ENCODE data around the gene YIPF2. TPM values are rescaled to one million over a fixed set of nuclear protein-coding genes. Genes with fewer than 3 reads are reported as not detected.

Gene YIPF2
- total RNA-seq, 1 experiment from 2014 or later = 29.0 TPM

- DNase-seq (ENCODE audit: low read depth, low spot score) (no peak), ATAC-seq (no peak)
- Histone ChIP-seq H3K9me3 (ENCODE audit: control insufficient read depth, insufficient read depth, low read depth, low read length) (no peaks in the 10 kb centered on the region), H3K27ac (ENCODE audit: low read length) (peak overlapping the region; percentile 64), H3K27me3 (ENCODE audit: control insufficient read depth, insufficient read depth, low read length) (no peaks in the 10 kb centered on the region), H3K36me3 (ENCODE audit: control insufficient read depth, insufficient read depth, low read length) (peaks cover 4% of the 10 kb centered on the region; the same call in 1 of the 2 replicates), H3K4me3 (ENCODE audit: low read depth in 2 of 2, low read length in 2 of 2) (peak overlapping the region; percentile 62 to 63), H3K4me1 (ENCODE audit: control insufficient read depth, insufficient read depth, low read length) (no peaks in the 10 kb centered on the region)
- TSS peak; percentile 88 for BruUV-seq (replicated peaks)
- CTCF ChIA-PET = interaction anchor here (0.6 kb wide), 1 partner anchor 317 kb away, joined by 6 read pairs; no protein-coding TSS in a partner anchor
- in situ Hi-C loops (cut with HindIII; ENCODE audit: low pct_unique_long_range_greater_than_20kb, low sequenced_read_pairs) (no loop called here), intact Hi-C loops (cut with micrococcal nuclease; ENCODE audit: unreplicated experiment) (no loop called here)
- no peak for TF ChIP-seq REST (IDR thresholded peaks at IDR 0.05; ENCODE audit: insufficient read depth in 1 of 2, low read depth in 2 of 2, low read length in 1 of 2)
- no peak for TF ChIP-seq POLR2AphosphoS5 (IDR thresholded peaks at IDR 0.05; ENCODE audit: low read depth, low read length)
- POLR2A ChIA-PET = no interaction called here
Measured at GRCh38 chr19:10872546-10873107, 55.8 kb downstream of the YIPF2 start.

Other genes starting within 250 kb of the YIPF2 start
- gene QTRT1, start 227.2 kb downstream of the YIPF2 start, total RNA-seq (2021; ENCODE audit: unreplicated experiment) = 69.9 TPM
- gene DNM2, start 210.6 kb downstream of the YIPF2 start, total RNA-seq (2021; ENCODE audit: unreplicated experiment) = 125 TPM
- 30.3 TPM for gene TMED1, start 92.4 kb downstream of the YIPF2 start, total RNA-seq (2021; ENCODE audit: unreplicated experiment)
- not detected for gene C19orf38, start 80.2 kb downstream of the YIPF2 start, total RNA-seq (2021; ENCODE audit: unreplicated experiment)
- gene CARM1, start 57.1 kb downstream of the YIPF2 start, total RNA-seq (2021; ENCODE audit: unreplicated experiment) = 44.9 TPM
- gene TIMM29, start 172 bp upstream of the YIPF2 start, total RNA-seq (2021; ENCODE audit: unreplicated experiment) = 16.5 TPM
- gene SMARCA4, start 32.4 kb upstream of the YIPF2 start, total RNA-seq (2021; ENCODE audit: unreplicated experiment) = 36.2 TPM
- 203 TPM for gene LDLR, start 160.8 kb upstream of the YIPF2 start, total RNA-seq (2021; ENCODE audit: unreplicated experiment)
- gene SPC24, start 227.1 kb upstream of the YIPF2 start, total RNA-seq (2021; ENCODE audit: unreplicated experiment) = 50.6 TPM

Measured in Panc1 (cell line).